Measurements from ENCODE around the gene NEU1. TPM values are rescaled to one million over a fixed set of nuclear protein-coding genes. Genes with fewer than 3 reads are reported as not detected.
A peak's percentile ranks its signal among the peaks of the same experiment; 100 is the strongest.

NEU1 gene
- total and polyA plus RNA-seq, 2 of the 8 experiments (the other 6 are each of a cell fraction or from before 2014, with no cell fraction given): 41.2 to 72.1 TPM

- TF ChIP-seq CHD2 (IDR thresholded peaks at IDR 0.05; ENCODE audit: low read length) (no peak), ATF3 (IDR thresholded peaks at IDR 0.05; ENCODE audit: insufficient read depth, low read depth, low read length) (peak; percentile 61; the same call in 1 of the 2 replicates), ATF2 (IDR thresholded peaks at IDR 0.05; ENCODE audit: low read length) (no peak), TAF1 (IDR thresholded peaks at IDR 0.05; ENCODE audit: low read depth, low read length) (peak; percentile 88), RFX5 (IDR thresholded peaks at IDR 0.05; ENCODE audit: borderline replicate concordance, low read depth, low read length) (no peak), TBP (IDR thresholded peaks at IDR 0.05; ENCODE audit: low read depth, low read length) (peak; percentile 79), HDAC6 (IDR thresholded peaks at IDR 0.05; ENCODE audit: low read depth, low read length) (no peak), SIN3A (conservative IDR thresholded peaks at IDR 0.05 in 1 of 2, IDR thresholded peaks at IDR 0.05 in 1 of 2; ENCODE audit: low read depth in 1 of 2, low read length in 2 of 2) (peak; percentile 61 to 75; a peak in 2 of 4 replicates), BCL11A (IDR thresholded peaks at IDR 0.05; ENCODE audit: low read depth in 2 of 2, low read length in 2 of 2) (no peak), CREB1 (IDR thresholded peaks at IDR 0.05) (no peak), CTCF (IDR thresholded peaks at IDR 0.05; ENCODE audit: control extremely low read depth in 1 of 3, insufficient read depth in 1 of 3, low read depth in 1 of 3, low read length in 3 of 3) (no peak), RAD21 (IDR thresholded peaks at IDR 0.05 in 1 of 2, conservative IDR thresholded peaks at IDR 0.05 in 1 of 2; ENCODE audit: low read depth in 2 of 2, low read length in 2 of 2) (no peak), YY1 (IDR thresholded peaks at IDR 0.05; ENCODE audit: low read depth, low read length) (peak; percentile 74; the same call in 1 of the 2 replicates), TAF7 (optimal IDR thresholded peaks at IDR 0.05; ENCODE audit: borderline replicate concordance, low read depth, low read length) (peak; percentile 46), SP2 (IDR thresholded peaks at IDR 0.05; ENCODE audit: low read length) (no peak), PHF8 (conservative IDR thresholded peaks at IDR 0.05; ENCODE audit: low read depth, low read length) (no peak; the same call in 1 of the 2 replicates), JUN (IDR thresholded peaks at IDR 0.05; ENCODE audit: low read depth, low read length) (no peak), POLR2AphosphoS5 (IDR thresholded peaks at IDR 0.05; ENCODE audit: low read depth, low read length) (peak; percentile 74), KDM4A (IDR thresholded peaks at IDR 0.05; ENCODE audit: low read depth, low read length, severe bottlenecking) (peak; percentile 65)
Measured at GRCh38 chr6:31897612-31898382, 35.2 kb upstream of the NEU1 start, which contains the start of gene EHMT2 (continued).
